RWPE1 (cell line): ENCODE measurements around the gene ADGRE1.

ENCODE experiments used
- CTCF ChIA-PET: fragments of 350-600 bp; sonication (Branson Sonifier 250); formaldehyde crosslinking; extraction: SDS; loops from one replicate; lab custom pipeline; 2021; lab: Yijun Ruan, JAX
- POLR2A ChIA-PET: fragments of 400-600 bp; formaldehyde crosslinking; extraction: SDS; loops from one replicate; lab custom pipeline; 2020; ENCODE audit warnings: antibody characterized with exemption; ENCODE audit not compliant: low non-redundant PET; lab: Yijun Ruan, JAX
- DNase-seq: peaks from one replicate; pipeline ENCODE4 v3.0.0; 2012; ENCODE audit warnings: low spot score
- H3K27ac ChIP-seq: fragments of 450-650 bp; 2 replicates; pipeline ENCODE4 v1.5.1; 2017
- CTCF ChIP-seq: fragments of 450-650 bp; conservative IDR thresholded peaks from 2 replicates; pipeline ENCODE4 v1.5.1; 2017; ENCODE audit warnings: low read depth, mild to moderate bottlenecking

Gene ADGRE1

DNA sequence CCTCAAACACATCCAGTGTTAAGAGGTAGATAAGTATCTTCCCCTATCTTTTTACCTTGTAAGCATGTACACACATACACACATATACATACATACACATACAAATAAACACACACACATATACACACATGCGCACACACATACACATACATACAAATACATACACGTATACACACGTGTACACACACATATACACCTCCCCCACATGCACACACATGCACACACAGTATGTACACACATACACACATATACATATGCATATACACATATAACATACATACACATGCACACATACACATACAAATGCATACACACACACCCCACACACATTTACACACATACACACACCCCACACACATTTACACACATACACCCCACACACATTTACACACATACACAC, 24.1 kb downstream of the ADGRE1 start:
- CTCF ChIA-PET, result no interaction called here
- no peak for TF ChIP-seq CTCF
- POLR2A ChIA-PET, result no interaction called here
- H3K27ac ChIP-seq, result no peak overlapping the region
- DNase-seq, result no peak

DNA sequence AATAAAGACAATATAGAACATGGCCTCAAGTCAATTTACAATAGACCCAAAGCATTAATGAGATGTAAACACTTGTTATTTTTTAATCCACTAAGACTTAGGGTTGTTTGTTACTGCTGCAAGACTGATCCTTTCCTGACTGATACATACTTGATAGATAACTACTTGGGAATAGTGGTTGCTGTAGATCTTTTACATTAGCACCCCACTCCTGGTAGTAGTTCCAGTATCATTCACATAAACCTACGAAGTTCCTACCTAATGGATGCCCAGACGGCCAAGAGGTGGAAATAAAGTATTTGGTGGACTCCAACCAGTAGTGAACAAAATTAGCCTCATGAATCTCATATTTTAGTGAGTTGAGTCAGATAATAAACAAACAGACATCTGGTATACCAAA, 26.9 kb downstream of the ADGRE1 start:
- ChIA-PET CTCF (interaction anchor here (0.7 kb wide), 1 partner anchor 82 kb away, joined by 3 read pairs; no protein-coding TSS in a partner anchor), POLR2A (no interaction called here)
- no peak for DNase-seq
- no peak for TF ChIP-seq CTCF
- H3K27ac ChIP-seq, result no peak overlapping the region

DNA sequence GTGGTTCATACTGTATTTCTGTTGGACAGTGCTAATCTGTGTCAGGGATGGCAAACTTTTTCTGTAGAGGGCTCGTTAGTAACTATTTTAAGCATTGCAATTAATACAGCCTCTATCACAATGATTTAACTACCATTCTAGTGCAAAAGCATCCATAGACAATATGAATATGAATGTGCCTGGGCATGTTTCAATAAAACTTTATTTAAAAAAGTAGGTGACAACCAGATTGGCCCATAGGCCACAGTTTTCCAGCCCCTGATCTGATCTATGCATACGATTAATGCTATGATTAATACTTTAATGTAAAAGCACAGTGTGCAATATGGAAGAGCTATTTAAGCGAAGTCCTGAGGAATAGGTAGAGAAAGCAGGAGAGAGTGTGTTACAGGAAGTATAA, 29.6 kb downstream of the ADGRE1 start:
- TF ChIP-seq CTCF, result no peak
- H3K27ac ChIP-seq, result no peak overlapping the region
- POLR2A ChIA-PET, result no interaction called here
- no peak for DNase-seq
- CTCF ChIA-PET, result no interaction called here

DNA sequence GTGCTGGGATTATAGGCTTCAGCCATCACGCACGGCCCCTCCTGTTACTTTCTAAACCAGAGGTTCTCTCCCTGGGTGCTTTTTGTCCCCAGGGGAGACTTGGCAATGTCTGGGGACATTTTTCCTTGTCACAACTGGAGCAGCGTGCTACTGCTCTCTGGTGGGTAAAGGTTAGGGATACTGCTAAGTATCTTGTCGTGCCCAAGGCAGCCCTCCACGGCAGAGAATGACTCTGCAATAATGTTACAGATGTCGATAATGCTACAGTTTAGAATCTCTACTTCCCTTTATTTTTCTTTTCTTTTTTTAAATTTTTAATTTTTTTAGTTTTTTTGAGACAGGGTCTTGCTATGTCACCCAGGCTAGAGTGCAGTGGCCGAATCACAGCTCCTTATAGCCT, 38.0 kb downstream of the ADGRE1 start:
- no peak overlapping the region for H3K27ac ChIP-seq

GRCh38 chr19:6925801-6926751, 38.7 kb downstream of the ADGRE1 start:
- no peak for TF ChIP-seq CTCF
- POLR2A ChIA-PET, result no interaction called here
- CTCF ChIA-PET, result interaction anchor here (0.6 to 0.7 kb wide), 2 partner anchors 185 to 504 kb away, joined by 3 to 6 read pairs; no protein-coding TSS in a partner anchor
- no peak overlapping the region for H3K27ac ChIP-seq
- DNase-seq, result no peak

More for the DNA sequence above, 38.0 kb downstream of the ADGRE1 start:
- POLR2A ChIA-PET, result no interaction called here
- no peak for DNase-seq
- no peak for TF ChIP-seq CTCF
- CTCF ChIA-PET, result interaction anchor here (0.7 kb wide), 1 partner anchor 184 kb away, joined by 6 read pairs; no protein-coding TSS in a partner anchor

GRCh38 chr19:6930190-6930589, 42.8 kb downstream of the ADGRE1 start:
- no peak for TF ChIP-seq CTCF
- CTCF ChIA-PET, result interaction anchor here (0.9 kb wide), 1 partner anchor 12 kb away, joined by 5 read pairs; no protein-coding TSS in a partner anchor

More at GRCh38 chr19:6930190-6930589, 42.8 kb downstream of the ADGRE1 start:
- no peak overlapping the region for H3K27ac ChIP-seq
- no peak for DNase-seq
- POLR2A ChIA-PET, result no interaction called here
